ENCODE results near the gene KIAA0232. TPM values are rescaled to one million over a fixed set of nuclear protein-coding genes. Genes with fewer than 3 reads are reported as not detected.

KIAA0232 gene, protein sequence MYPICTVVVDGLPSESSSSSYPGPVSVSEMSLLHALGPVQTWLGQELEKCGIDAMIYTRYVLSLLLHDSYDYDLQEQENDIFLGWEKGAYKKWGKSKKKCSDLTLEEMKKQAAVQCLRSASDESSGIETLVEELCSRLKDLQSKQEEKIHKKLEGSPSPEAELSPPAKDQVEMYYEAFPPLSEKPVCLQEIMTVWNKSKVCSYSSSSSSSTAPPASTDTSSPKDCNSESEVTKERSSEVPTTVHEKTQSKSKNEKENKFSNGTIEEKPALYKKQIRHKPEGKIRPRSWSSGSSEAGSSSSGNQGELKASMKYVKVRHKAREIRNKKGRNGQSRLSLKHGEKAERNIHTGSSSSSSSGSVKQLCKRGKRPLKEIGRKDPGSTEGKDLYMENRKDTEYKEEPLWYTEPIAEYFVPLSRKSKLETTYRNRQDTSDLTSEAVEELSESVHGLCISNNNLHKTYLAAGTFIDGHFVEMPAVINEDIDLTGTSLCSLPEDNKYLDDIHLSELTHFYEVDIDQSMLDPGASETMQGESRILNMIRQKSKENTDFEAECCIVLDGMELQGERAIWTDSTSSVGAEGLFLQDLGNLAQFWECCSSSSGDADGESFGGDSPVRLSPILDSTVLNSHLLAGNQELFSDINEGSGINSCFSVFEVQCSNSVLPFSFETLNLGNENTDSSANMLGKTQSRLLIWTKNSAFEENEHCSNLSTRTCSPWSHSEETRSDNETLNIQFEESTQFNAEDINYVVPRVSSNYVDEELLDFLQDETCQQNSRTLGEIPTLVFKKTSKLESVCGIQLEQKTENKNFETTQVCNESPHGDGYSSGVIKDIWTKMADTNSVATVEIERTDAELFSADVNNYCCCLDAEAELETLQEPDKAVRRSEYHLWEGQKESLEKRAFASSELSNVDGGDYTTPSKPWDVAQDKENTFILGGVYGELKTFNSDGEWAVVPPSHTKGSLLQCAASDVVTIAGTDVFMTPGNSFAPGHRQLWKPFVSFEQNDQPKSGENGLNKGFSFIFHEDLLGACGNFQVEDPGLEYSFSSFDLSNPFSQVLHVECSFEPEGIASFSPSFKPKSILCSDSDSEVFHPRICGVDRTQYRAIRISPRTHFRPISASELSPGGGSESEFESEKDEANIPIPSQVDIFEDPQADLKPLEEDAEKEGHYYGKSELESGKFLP (N-terminal part only)
- total RNA-seq (2021): 24.9 and 28.5 TPM in 2 replicates
- long read RNA-seq, partial matches to known transcripts: 34 of 46 reads
- long read RNA-seq, other reads (novel, unspliced or antisense): 12 of 46 reads

DNA sequence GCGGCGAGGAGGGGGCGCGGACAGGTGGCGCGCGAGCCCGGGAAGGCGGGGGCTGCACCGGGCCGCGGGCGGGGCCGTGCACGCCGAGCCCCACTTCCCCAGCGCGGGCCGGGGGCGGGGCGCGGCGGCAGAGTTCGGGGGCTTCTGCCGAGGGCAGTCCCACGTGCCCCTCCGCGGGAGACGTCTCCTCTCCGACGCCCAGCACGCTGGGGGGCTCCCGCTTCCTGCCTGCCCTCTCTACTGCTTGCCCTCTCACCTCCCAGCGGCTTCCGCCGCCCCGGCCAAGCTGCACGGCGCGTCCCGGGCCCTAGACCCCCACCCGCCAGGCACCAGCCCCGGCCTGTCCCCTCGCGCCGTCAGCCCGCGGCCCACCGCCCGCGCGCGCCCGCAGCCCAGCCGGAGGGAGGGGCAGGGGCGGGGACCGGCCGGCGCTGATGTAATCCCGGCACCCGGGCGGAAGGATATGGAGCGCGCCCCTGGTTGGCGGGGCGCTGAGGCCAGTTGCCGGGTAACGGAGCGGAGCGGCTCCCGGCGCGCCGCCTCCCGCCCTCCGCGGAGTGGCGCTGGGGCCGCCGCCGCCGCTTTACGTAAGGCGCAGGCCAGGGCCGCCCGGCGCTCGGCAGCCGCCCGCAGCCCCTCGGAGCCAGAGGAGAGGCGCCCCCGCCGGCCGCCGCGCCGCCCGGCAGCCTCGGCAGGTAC, at the start of gene KIAA0232:
Gene KIAA0232 (plus strand): TSS at position 581 of the 699 bp plus-strand sequence. CDS start 41,727 bp downstream, outside the sequence.
- H2BK20ac ChIP-seq (ENCODE audit: low read depth, low read length, poor library complexity, severe bottlenecking): no peak within 1 kb of the TSS
- Mint-ChIP-seq H3K27ac (peak within 1 kb of the TSS in 2 of 3 experiments; percentile 85 to 89; a peak in 2 of 7 replicates), H3K4me1 (peaks cover 42 to 57% of the 10 kb centered on the region in 2 experiments), H3K9me3 (no peaks in the 10 kb centered on the region; a peak in 1 of 5 replicates), H3K27me3 (ENCODE audit: low read depth) (peaks cover 23% of the 10 kb centered on the region), H3K4me3 (peak within 1 kb of the TSS; percentile 78 to 86), H3K36me3 (ENCODE audit: insufficient read depth in 1 of 3, low read depth in 3 of 3) (peaks cover 0 to 1% (median under 1%) of the 10 kb centered on the region in 3 experiments; a peak in 1 of 7 replicates)
- peak within 1 kb of the TSS; percentile 42 for H3K9ac ChIP-seq (ENCODE audit: extremely low read depth, insufficient read length, low read length)
- no peaks in the 10 kb centered on the region for H3K27me3 ChIP-seq (ENCODE audit: insufficient read depth, low read length)
- no peaks in the 10 kb centered on the region for H3K9me3 ChIP-seq (ENCODE audit: control insufficient read depth, low read depth, low read length)
- H2BK15ac ChIP-seq (ENCODE audit: low read depth, low read length): no peak within 1 kb of the TSS; the same call in 1 of the 2 replicates
- peak within 1 kb of the TSS; percentile 74 for H3K18ac ChIP-seq (ENCODE audit: insufficient read length, low read depth, low read length)
- no peak within 1 kb of the TSS for H2AK5ac ChIP-seq (ENCODE audit: insufficient read length, low read length)
- TF ChIP-seq, protein P1, sequence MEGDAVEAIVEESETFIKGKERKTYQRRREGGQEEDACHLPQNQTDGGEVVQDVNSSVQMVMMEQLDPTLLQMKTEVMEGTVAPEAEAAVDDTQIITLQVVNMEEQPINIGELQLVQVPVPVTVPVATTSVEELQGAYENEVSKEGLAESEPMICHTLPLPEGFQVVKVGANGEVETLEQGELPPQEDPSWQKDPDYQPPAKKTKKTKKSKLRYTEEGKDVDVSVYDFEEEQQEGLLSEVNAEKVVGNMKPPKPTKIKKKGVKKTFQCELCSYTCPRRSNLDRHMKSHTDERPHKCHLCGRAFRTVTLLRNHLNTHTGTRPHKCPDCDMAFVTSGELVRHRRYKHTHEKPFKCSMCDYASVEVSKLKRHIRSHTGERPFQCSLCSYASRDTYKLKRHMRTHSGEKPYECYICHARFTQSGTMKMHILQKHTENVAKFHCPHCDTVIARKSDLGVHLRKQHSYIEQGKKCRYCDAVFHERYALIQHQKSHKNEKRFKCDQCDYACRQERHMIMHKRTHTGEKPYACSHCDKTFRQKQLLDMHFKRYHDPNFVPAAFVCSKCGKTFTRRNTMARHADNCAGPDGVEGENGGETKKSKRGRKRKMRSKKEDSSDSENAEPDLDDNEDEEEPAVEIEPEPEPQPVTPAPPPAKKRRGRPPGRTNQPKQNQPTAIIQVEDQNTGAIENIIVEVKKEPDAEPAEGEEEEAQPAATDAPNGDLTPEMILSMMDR (conservative IDR thresholded peaks at IDR 0.05): no peak
- H3K14ac ChIP-seq (ENCODE audit: insufficient read depth, low read length): peak within 1 kb of the TSS; percentile 11; the same call in 1 of the 2 replicates
- no peaks in the 10 kb centered on the region for H4K20me1 ChIP-seq (ENCODE audit: control insufficient read depth, insufficient read depth, insufficient read length)
- H2AFZ ChIP-seq (ENCODE audit: low read length): no peak within 1 kb of the TSS
- peak within 1 kb of the TSS; percentile 65 for H3K4me2 ChIP-seq (ENCODE audit: insufficient read depth, insufficient read length, low read length)
- H3K23ac ChIP-seq (ENCODE audit: insufficient read length, low read depth, low read length): no peak within 1 kb of the TSS
- no peak within 1 kb of the TSS; the same call in 1 of the 2 replicates for H3K4ac ChIP-seq (ENCODE audit: low read depth, low read length)
- H3T11ph ChIP-seq (ENCODE audit: low read length): no peak within 1 kb of the TSS
- no peak within 1 kb of the TSS for H4K91ac ChIP-seq (ENCODE audit: insufficient read length, low read depth, low read length)
- H3K79me2 ChIP-seq (ENCODE audit: insufficient read depth, low read length): peaks cover 9% of the 10 kb centered on the region; the same call in 1 of the 2 replicates
- no peak within 1 kb of the TSS for H2BK5ac ChIP-seq (ENCODE audit: insufficient read length, low read length)
- no peak within 1 kb of the TSS for H3K56ac ChIP-seq (ENCODE audit: insufficient read length, low read depth, low read length)
- H3K27ac ChIP-seq (ENCODE audit: insufficient read length, low read depth, low read length): no peak within 1 kb of the TSS
- H3K4me1 ChIP-seq (ENCODE audit: insufficient read depth, low read length): 0 out of 2 replicates have a peak, but pooled peaks cover 3% of the 10 kb centered on the region
- H4K5ac ChIP-seq (ENCODE audit: insufficient read length, low read depth, low read length): no peak within 1 kb of the TSS
- H3K23me2 ChIP-seq (ENCODE audit: insufficient read length, low read depth, low read length, poor library complexity, severe bottlenecking): peaks cover 3% of the 10 kb centered on the region
- no peak within 1 kb of the TSS for H2BK12ac ChIP-seq (ENCODE audit: insufficient read length, low read depth, low read length)
- peaks cover 2% of the 10 kb centered on the region for H3K79me1 ChIP-seq (ENCODE audit: insufficient read depth, low read depth, low read length, poor library complexity, severe bottlenecking)
- no CpG with 5 or more reads among the region's 100 CpGs for WGBS (ENCODE audit: extremely low coverage, insufficient read length, low lambda C conversion rate)
- no peak within 1 kb of the TSS for H4K8ac ChIP-seq (replicated peaks; ENCODE audit: insufficient read length, low read depth, low read length)
- no peak within 1 kb of the TSS for H2BK120ac ChIP-seq (ENCODE audit: low read depth, low read length, poor library complexity, severe bottlenecking)
- peak; percentile 88 for DNase-seq

Measured in H9 (cell line).